Measurements from ENCODE around the gene SV2A. TPM values are rescaled to one million over a fixed set of nuclear protein-coding genes. Genes with fewer than 3 reads are reported as not detected.
"Not testable (repeated sequence)": the region's sequence is repeated elsewhere in the genome, so short reads cannot be mapped to it uniquely, and the experiment has no call there.

SV2A gene
- 3.6 TPM for total RNA-seq (ENCODE audit: insufficient read depth, low replicate concordance)

GRCh38 chr1:149917571-149918144 lies at the start of gene SV2A:
Gene SV2A (minus strand): TSS chr1:149917844. CDS start chr1:149913840, 4,004 bp downstream.
- DNase-seq (ENCODE audit: low spot score): peak; percentile 64

GRCh38 chr1:149967041-149967440 lies 49.4 kb upstream of the SV2A start:
- no peak for DNase-seq (ENCODE audit: low spot score)

GRCh38 chr1:149966405-149966804 lies 48.8 kb upstream of the SV2A start:
- DNase-seq (ENCODE audit: low spot score): no peak

- DNase-seq (ENCODE audit: low spot score): no peak
These were observed 47.8 kb upstream of the SV2A start for GRCh38 chr1:149965440-149965839.

- no peak for DNase-seq (ENCODE audit: low spot score)
These were observed 45.7 kb upstream of the SV2A start for GRCh38 chr1:149963358-149963757.

- no peak for DNase-seq (ENCODE audit: low spot score)
These were observed 45.1 kb upstream of the SV2A start for GRCh38 chr1:149962736-149963135.

GRCh38 chr1:149962039-149962647 lies 44.5 kb upstream of the SV2A start:
- DNase-seq (ENCODE audit: low spot score): peak; percentile 84

- not testable (repeated sequence) for DNase-seq (ENCODE audit: low spot score)
These were observed 39.9 kb upstream of the SV2A start for GRCh38 chr1:149957548-149957947.

- no peak for DNase-seq (ENCODE audit: low spot score)
These were observed 32.3 kb upstream of the SV2A start for GRCh38 chr1:149949911-149950310.

GRCh38 chr1:149945206-149945605 lies 27.6 kb upstream of the SV2A start:
- no peak for DNase-seq (ENCODE audit: low spot score)

- DNase-seq (ENCODE audit: low spot score): no peak
These were observed 25.2 kb upstream of the SV2A start for GRCh38 chr1:149942885-149943284.

GRCh38 chr1:149942207-149942606 lies 24.6 kb upstream of the SV2A start:
- DNase-seq (ENCODE audit: low spot score): peak; percentile 79

- no peak for DNase-seq (ENCODE audit: low spot score)
These were observed 22.8 kb upstream of the SV2A start for GRCh38 chr1:149940427-149940826.

GRCh38 chr1:149938668-149939003 lies 21.0 kb upstream of the SV2A start:
- not testable (repeated sequence) for DNase-seq (ENCODE audit: low spot score)

- DNase-seq (ENCODE audit: low spot score): peak; percentile 45
These were observed 20.1 kb upstream of the SV2A start for GRCh38 chr1:149937759-149938158.

- DNase-seq (ENCODE audit: low spot score): peak; percentile 84
These were observed 19.5 kb upstream of the SV2A start for GRCh38 chr1:149936992-149937705.

- peak; percentile 85 for DNase-seq (ENCODE audit: low spot score)
These were observed 18.7 kb upstream of the SV2A start, which contains the start of gene MTMR11 for GRCh38 chr1:149936170-149936991. Gene MTMR11 (minus strand): TSS chr1:149936879. CDS start chr1:149936647, 232 bp downstream.

- no peak for DNase-seq (ENCODE audit: low spot score)
These were observed 16.7 kb upstream of the SV2A start for GRCh38 chr1:149934356-149934755.

- DNase-seq (ENCODE audit: low spot score): no peak
These were observed 15.6 kb upstream of the SV2A start for GRCh38 chr1:149933208-149933607.

GRCh38 chr1:149932474-149932873 lies 14.8 kb upstream of the SV2A start:
- DNase-seq (ENCODE audit: low spot score): no peak

- no peak for DNase-seq (ENCODE audit: low spot score)
These were observed 13.7 kb upstream of the SV2A start for GRCh38 chr1:149931212-149931790.

GRCh38 chr1:149929856-149930255 lies 12.2 kb upstream of the SV2A start:
- DNase-seq (ENCODE audit: low spot score): no peak

Measured in umbilical cord (tissue), 2 donors.